Nephron (organoid): ENCODE results near the gene DAO.

Experiments
- H3K27ac Mint-ChIP-seq, 3 experiments: 2 replicates each; pipeline ENCODE4 v1.8.0; 2020; ENCODE audit warnings: mixed read lengths in 3 of 3, mild to moderate bottlenecking in 2 of 3, moderate library complexity in 1 of 3
- H3K27me3 Mint-ChIP-seq: 2 replicates; pipeline ENCODE4 v1.8.0; 2021; ENCODE audit warnings: low read depth, mild to moderate bottlenecking, moderate library complexity, mixed read lengths
- H3K36me3 Mint-ChIP-seq: 2 replicates; pipeline ENCODE4 v1.8.0; 2020; ENCODE audit warnings: low read depth, mixed read lengths
- H3K4me1 Mint-ChIP-seq: 2 replicates; pipeline ENCODE4 v1.8.0; 2020; ENCODE audit warnings: mixed read lengths
- H3K4me3 Mint-ChIP-seq, 3 experiments: 2 replicates each; pipeline ENCODE4 v1.8.0; 2020; ENCODE audit warnings: mild to moderate bottlenecking in 3 of 3, mixed read lengths in 3 of 3, moderate library complexity in 2 of 3
- H3K9me3 Mint-ChIP-seq: 2 replicates; pipeline ENCODE4 v1.8.0; 2020; ENCODE audit warnings: mixed read lengths
- CTCF ChIP-seq, 3 experiments: fragments of 200-600 bp; sonication (generic); IDR thresholded peaks; one replicate each; pipeline ENCODE4 v1.5.0; 2021; ENCODE audit warnings: antibody characterized with exemption in 3 of 3; ENCODE audit not compliant: unreplicated experiment in 3 of 3

Gene DAO

GRCh38 chr12:108886873-108887629, 7.2 kb downstream of the DAO start:
- no peak overlapping the region for H3K4me3 Mint-ChIP-seq
- no peaks in the 10 kb centered on the region for H3K27me3 Mint-ChIP-seq
- H3K27ac Mint-ChIP-seq, result no peak overlapping the region
- H3K4me1 Mint-ChIP-seq, result no peaks in the 10 kb centered on the region
- no peaks in the 10 kb centered on the region for H3K36me3 Mint-ChIP-seq
- no peaks in the 10 kb centered on the region for H3K9me3 Mint-ChIP-seq
- no peak for TF ChIP-seq CTCF (IDR thresholded peaks at IDR 0.05; ENCODE audit: unreplicated experiment in 3 of 3)

GRCh38 chr12:108888031-108888430, 8.1 kb downstream of the DAO start:
- Mint-ChIP-seq H3K36me3 (no peaks in the 10 kb centered on the region), H3K27me3 (peaks cover 4% of the 10 kb centered on the region), H3K4me3 (no peak overlapping the region), H3K9me3 (no peaks in the 10 kb centered on the region), H3K27ac (no peak overlapping the region), H3K4me1 (no peaks in the 10 kb centered on the region)
- TF ChIP-seq CTCF (IDR thresholded peaks at IDR 0.05; ENCODE audit: unreplicated experiment in 3 of 3), result no peak

- no peaks in the 10 kb centered on the region for H3K4me1 Mint-ChIP-seq
- H3K27ac Mint-ChIP-seq, result no peak overlapping the region
- no peak for TF ChIP-seq CTCF (IDR thresholded peaks at IDR 0.05; ENCODE audit: unreplicated experiment in 3 of 3)
These were observed 10.3 kb downstream of the DAO start for GRCh38 chr12:108890208-108890607.

GRCh38 chr12:108895220-108895802, 15.4 kb downstream of the DAO start:
- Mint-ChIP-seq H3K27me3 (peaks cover 14% of the 10 kb centered on the region), H3K4me1 (no peaks in the 10 kb centered on the region), H3K36me3 (no peaks in the 10 kb centered on the region), H3K9me3 (no peaks in the 10 kb centered on the region), H3K4me3 (no peak overlapping the region), H3K27ac (no peak overlapping the region)
- TF ChIP-seq CTCF (IDR thresholded peaks at IDR 0.05; ENCODE audit: unreplicated experiment in 3 of 3), result no peak

More at GRCh38 chr12:108890208-108890607, 10.3 kb downstream of the DAO start:
- Mint-ChIP-seq H3K27me3 (peaks cover 9% of the 10 kb centered on the region), H3K36me3 (no peaks in the 10 kb centered on the region), H3K4me3 (no peak overlapping the region), H3K9me3 (no peaks in the 10 kb centered on the region)

GRCh38 chr12:108896336-108896735, 16.4 kb downstream of the DAO start:
- Mint-ChIP-seq H3K4me3 (no peak overlapping the region), H3K4me1 (no peaks in the 10 kb centered on the region), H3K9me3 (no peaks in the 10 kb centered on the region), H3K27me3 (peaks cover 14% of the 10 kb centered on the region), H3K27ac (no peak overlapping the region), H3K36me3 (no peaks in the 10 kb centered on the region)
- TF ChIP-seq CTCF (IDR thresholded peaks at IDR 0.05; ENCODE audit: unreplicated experiment in 3 of 3), result no peak

- TF ChIP-seq CTCF (IDR thresholded peaks at IDR 0.05; ENCODE audit: unreplicated experiment in 3 of 3), result no peak
- Mint-ChIP-seq H3K4me1 (no peaks in the 10 kb centered on the region), H3K9me3 (no peaks in the 10 kb centered on the region), H3K4me3 (no peak overlapping the region), H3K27me3 (peaks cover 14% of the 10 kb centered on the region), H3K27ac (no peak overlapping the region), H3K36me3 (no peaks in the 10 kb centered on the region)
These were observed 16.9 kb downstream of the DAO start for GRCh38 chr12:108896817-108897216.
